ENCODE results near the gene CRYBG3.
A peak's percentile ranks its signal among the peaks of the same experiment; 100 is the strongest.

The CRYBG3 gene

GRCh38 chr3:97911459-97911858 lies 89.6 kb downstream of the CRYBG3 start:
- Histone ChIP-seq H3K4me1 (ENCODE audit: insufficient read depth, poor library complexity, severe bottlenecking) (peaks cover 16% of the 10 kb centered on the region), H3K36me3 (ENCODE audit: low read depth) (peaks cover 9% of the 10 kb centered on the region; the same call in 1 of the 2 replicates), H3K4me3 (ENCODE audit: severe bottlenecking) (no peak overlapping the region), H3K9me3 (ENCODE audit: severe bottlenecking) (no peaks in the 10 kb centered on the region), H3K27ac (ENCODE audit: poor library complexity, severe bottlenecking) (no peak overlapping the region), H3K27me3 (ENCODE audit: insufficient read depth, poor library complexity, severe bottlenecking) (no peaks in the 10 kb centered on the region)
- TF ChIP-seq CTCF (IDR thresholded peaks at IDR 0.05; ENCODE audit: poor library complexity, severe bottlenecking), result no peak
- DNase-seq (ENCODE audit: low spot score) (no peak), ATAC-seq (ENCODE audit: low read depth) (no peak)

GRCh38 chr3:97914388-97914787 lies 92.6 kb downstream of the CRYBG3 start:
- H3K4me1 ChIP-seq (ENCODE audit: insufficient read depth, poor library complexity, severe bottlenecking), result peaks cover 27% of the 10 kb centered on the region
- no peaks in the 10 kb centered on the region for H3K27me3 ChIP-seq (ENCODE audit: insufficient read depth, poor library complexity, severe bottlenecking)
- DNase-seq (ENCODE audit: low spot score) (peak; percentile 47), ATAC-seq (ENCODE audit: low read depth) (peak; percentile 91)
- H3K27ac ChIP-seq (ENCODE audit: poor library complexity, severe bottlenecking), result peak overlapping the region; percentile 15
- H3K4me3 ChIP-seq (ENCODE audit: severe bottlenecking), result no peak overlapping the region
- H3K9me3 ChIP-seq (ENCODE audit: severe bottlenecking), result no peaks in the 10 kb centered on the region
- peaks cover 9% of the 10 kb centered on the region; the same call in 1 of the 2 replicates for H3K36me3 ChIP-seq (ENCODE audit: low read depth)
- no peak for TF ChIP-seq CTCF (IDR thresholded peaks at IDR 0.05; ENCODE audit: poor library complexity, severe bottlenecking)

GRCh38 chr3:97916576-97916975 lies 94.8 kb downstream of the CRYBG3 start:
- peaks cover 25% of the 10 kb centered on the region for H3K4me1 ChIP-seq (ENCODE audit: insufficient read depth, poor library complexity, severe bottlenecking)
- DNase-seq (ENCODE audit: low spot score), result no peak
- H3K4me3 ChIP-seq (ENCODE audit: severe bottlenecking), result no peak overlapping the region
- no peaks in the 10 kb centered on the region for H3K27me3 ChIP-seq (ENCODE audit: insufficient read depth, poor library complexity, severe bottlenecking)
- H3K27ac ChIP-seq (ENCODE audit: poor library complexity, severe bottlenecking), result no peak overlapping the region
- no peak for TF ChIP-seq CTCF (IDR thresholded peaks at IDR 0.05; ENCODE audit: poor library complexity, severe bottlenecking)
- H3K36me3 ChIP-seq (ENCODE audit: low read depth), result peaks cover 9% of the 10 kb centered on the region; the same call in 1 of the 2 replicates
- ATAC-seq (ENCODE audit: low read depth), result no peak
- no peaks in the 10 kb centered on the region for H3K9me3 ChIP-seq (ENCODE audit: severe bottlenecking)

GRCh38 chr3:97917813-97918536 lies 96.2 kb downstream of the CRYBG3 start:
- Histone ChIP-seq H3K27me3 (ENCODE audit: insufficient read depth, poor library complexity, severe bottlenecking) (no peaks in the 10 kb centered on the region), H3K4me3 (ENCODE audit: severe bottlenecking) (no peak overlapping the region), H3K27ac (ENCODE audit: poor library complexity, severe bottlenecking) (peak overlapping the region; percentile 24), H3K4me1 (ENCODE audit: insufficient read depth, poor library complexity, severe bottlenecking) (peaks cover 25% of the 10 kb centered on the region), H3K9me3 (ENCODE audit: severe bottlenecking) (no peaks in the 10 kb centered on the region), H3K36me3 (ENCODE audit: low read depth) (peaks cover 9% of the 10 kb centered on the region)
- ATAC-seq (ENCODE audit: low read depth) (peak; percentile 79), DNase-seq (ENCODE audit: low spot score) (no peak)
- TF ChIP-seq CTCF (IDR thresholded peaks at IDR 0.05; ENCODE audit: poor library complexity, severe bottlenecking), result no peak

- 0 out of 2 replicates have a peak, but pooled peaks cover 3% of the 10 kb centered on the region for H3K36me3 ChIP-seq (ENCODE audit: low read depth)
- H3K27ac ChIP-seq (ENCODE audit: poor library complexity, severe bottlenecking), result no peak overlapping the region
- no peak overlapping the region for H3K4me3 ChIP-seq (ENCODE audit: severe bottlenecking)
- no peak for TF ChIP-seq CTCF (IDR thresholded peaks at IDR 0.05; ENCODE audit: poor library complexity, severe bottlenecking)
- ATAC-seq (ENCODE audit: low read depth), result no peak
- no peaks in the 10 kb centered on the region for H3K27me3 ChIP-seq (ENCODE audit: insufficient read depth, poor library complexity, severe bottlenecking)
- H3K4me1 ChIP-seq (ENCODE audit: insufficient read depth, poor library complexity, severe bottlenecking), result no peaks in the 10 kb centered on the region
- DNase-seq (ENCODE audit: low spot score), result no peak
- no peaks in the 10 kb centered on the region for H3K9me3 ChIP-seq (ENCODE audit: severe bottlenecking)
Observed at GRCh38 chr3:97927704-97928103, 105.9 kb downstream of the CRYBG3 start.
